Ishikawa (cell line): ENCODE results near the gene HMGXB3.

Experiments
- EGR1 ChIP-seq: IDR thresholded peaks from 2 replicates; pipeline ENCODE4 v1.6.1; 2012
- TEAD4 ChIP-seq: IDR thresholded peaks from 2 replicates; pipeline ENCODE4 v1.6.1; 2012
- TF ChIP-seq, protein P1 (sequence below): IDR thresholded peaks from 2 replicates; pipeline ENCODE4 v1.6.1; 2012
- TF ChIP-seq, protein P2 (sequence below): IDR thresholded peaks from 2 replicates; pipeline ENCODE4 v1.6.1; 2012

DNA sequence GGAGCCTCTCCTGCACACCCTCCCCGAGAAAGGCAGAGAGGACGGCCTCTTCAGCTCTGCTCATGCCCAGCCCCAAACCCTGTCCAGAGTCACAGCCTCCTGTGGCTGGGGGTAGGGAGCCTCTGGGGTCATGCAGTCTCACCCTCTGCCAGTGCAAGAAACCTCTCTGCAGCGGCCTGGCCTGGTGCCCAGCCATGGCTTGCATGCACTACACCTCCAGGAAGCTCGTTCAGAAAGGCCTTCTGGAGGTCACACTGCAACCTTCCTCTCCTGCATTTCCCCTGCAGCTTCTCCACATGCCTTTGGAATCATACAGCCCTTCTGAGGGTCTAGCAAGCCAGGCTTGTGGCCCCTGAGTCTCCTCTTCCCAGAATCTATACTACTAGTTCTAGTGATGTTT is 67.9 kb downstream of the HMGXB3 start:
- TF ChIP-seq, protein P1, sequence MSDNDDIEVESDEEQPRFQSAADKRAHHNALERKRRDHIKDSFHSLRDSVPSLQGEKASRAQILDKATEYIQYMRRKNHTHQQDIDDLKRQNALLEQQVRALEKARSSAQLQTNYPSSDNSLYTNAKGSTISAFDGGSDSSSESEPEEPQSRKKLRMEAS: no peak
- no peak for TF ChIP-seq TEAD4
- no peak for TF ChIP-seq EGR1
- TF ChIP-seq, protein P2, sequence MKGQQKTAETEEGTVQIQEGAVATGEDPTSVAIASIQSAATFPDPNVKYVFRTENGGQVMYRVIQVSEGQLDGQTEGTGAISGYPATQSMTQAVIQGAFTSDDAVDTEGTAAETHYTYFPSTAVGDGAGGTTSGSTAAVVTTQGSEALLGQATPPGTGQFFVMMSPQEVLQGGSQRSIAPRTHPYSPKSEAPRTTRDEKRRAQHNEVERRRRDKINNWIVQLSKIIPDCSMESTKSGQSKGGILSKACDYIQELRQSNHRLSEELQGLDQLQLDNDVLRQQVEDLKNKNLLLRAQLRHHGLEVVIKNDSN: no peak
